ENCODE results near the gene SPG7. TPM values are rescaled to one million over a fixed set of nuclear protein-coding genes. Genes with fewer than 3 reads are reported as not detected.

The SPG7 gene
- total RNA-seq, 1 donor from 2014 or later: 96.1 TPM

- Mint-ChIP-seq H3K4me1 (ENCODE audit: low read depth, unreplicated experiment) (peaks cover 72% of the 10 kb centered on the region), H3K9me3 (ENCODE audit: unreplicated experiment) (no peaks in the 10 kb centered on the region), H3K27ac (ENCODE audit: unreplicated experiment) (peak overlapping the region; percentile 42), H3K27me3 (ENCODE audit: low read depth, unreplicated experiment) (no peaks in the 10 kb centered on the region), H3K36me3 (ENCODE audit: low read depth, unreplicated experiment) (peaks cover 14% of the 10 kb centered on the region), H3K4me3 (ENCODE audit: unreplicated experiment) (no peak overlapping the region)
- DNase-seq (ENCODE audit: low read depth) (no peak), FAIRE-seq (no peak)
- Histone ChIP-seq H3K4me1 (ENCODE audit: insufficient read depth, low read length) (peaks cover 36% of the 10 kb centered on the region), H2AFZ (ENCODE audit: low read depth, low read length) (no peak overlapping the region), H4K20me1 (ENCODE audit: insufficient read depth, low read length) (peaks cover 96% of the 10 kb centered on the region), H3K9me3 (ENCODE audit: insufficient read depth, low read depth, low read length) (no peaks in the 10 kb centered on the region), H3K9ac (ENCODE audit: low read length) (no peak overlapping the region), H3K27ac (ENCODE audit: low read depth, low read length) (no peak overlapping the region), H3K79me2 (ENCODE audit: insufficient read depth, low read length) (peaks cover 100% of the 10 kb centered on the region), H3K4me3 (ENCODE audit: insufficient read depth, low read depth, low read length) (no peak overlapping the region), H3K4me2 (ENCODE audit: low read length) (no peak overlapping the region), H3K36me3 (ENCODE audit: insufficient read depth, low read length) (no peaks in the 10 kb centered on the region), H3K27me3 (ENCODE audit: insufficient read depth, low read length) (no peaks in the 10 kb centered on the region)
- TF ChIP-seq EZH2 (IDR thresholded peaks at IDR 0.05; ENCODE audit: insufficient read depth, low read length) (no peak), CTCF (IDR thresholded peaks at IDR 0.05; ENCODE audit: insufficient read depth, low read depth, low read length) (no peak)
Measured at GRCh38 chr16:89476379-89476778, 31.8 kb upstream of the SPG7 start.

DNA sequence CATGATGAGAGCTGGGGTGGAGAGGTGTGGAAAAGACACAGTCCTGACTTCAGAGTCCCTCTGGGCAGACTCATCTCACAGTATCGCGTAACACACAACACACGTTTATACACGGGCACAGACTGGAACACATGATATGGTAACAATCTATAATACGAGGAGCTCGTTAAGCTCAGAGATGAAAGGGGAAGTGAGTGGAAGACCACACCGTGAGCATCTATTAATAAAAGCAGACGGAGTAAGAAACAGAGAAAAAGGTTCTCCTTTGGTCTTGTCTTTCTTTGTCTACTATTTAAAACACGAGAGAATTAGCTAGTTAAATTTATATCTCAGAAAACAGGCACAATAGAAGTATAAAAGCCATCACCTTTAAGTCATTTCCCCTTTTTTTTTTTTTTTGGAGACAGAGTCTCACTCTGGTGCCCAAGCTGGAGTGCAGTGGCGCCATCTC, 31.4 kb upstream of the SPG7 start:
- Histone ChIP-seq H3K9me3 (ENCODE audit: insufficient read depth, low read depth, low read length) (no peaks in the 10 kb centered on the region), H3K4me1 (ENCODE audit: insufficient read depth, low read length) (peaks cover 35% of the 10 kb centered on the region), H3K27me3 (ENCODE audit: insufficient read depth, low read length) (no peaks in the 10 kb centered on the region), H3K27ac (ENCODE audit: low read depth, low read length) (no peak overlapping the region), H3K9ac (ENCODE audit: low read length) (no peak overlapping the region), H3K4me2 (ENCODE audit: low read length) (no peak overlapping the region), H4K20me1 (ENCODE audit: insufficient read depth, low read length) (peaks cover 96% of the 10 kb centered on the region), H3K4me3 (ENCODE audit: insufficient read depth, low read depth, low read length) (no peak overlapping the region), H3K36me3 (ENCODE audit: insufficient read depth, low read length) (no peaks in the 10 kb centered on the region), H3K79me2 (ENCODE audit: insufficient read depth, low read length) (peaks cover 100% of the 10 kb centered on the region), H2AFZ (ENCODE audit: low read depth, low read length) (no peak overlapping the region)
- no peak overlapping the region for H3K4me3 Mint-ChIP-seq (ENCODE audit: unreplicated experiment)
- H3K27me3 Mint-ChIP-seq (ENCODE audit: low read depth, unreplicated experiment): no peaks in the 10 kb centered on the region
- no peaks in the 10 kb centered on the region for H3K9me3 Mint-ChIP-seq (ENCODE audit: unreplicated experiment)
- TF ChIP-seq EZH2 (IDR thresholded peaks at IDR 0.05; ENCODE audit: insufficient read depth, low read length) (no peak), CTCF (IDR thresholded peaks at IDR 0.05; ENCODE audit: insufficient read depth, low read depth, low read length) (no peak)
- H3K36me3 Mint-ChIP-seq (ENCODE audit: low read depth, unreplicated experiment): peaks cover 14% of the 10 kb centered on the region
- peak overlapping the region; percentile 22 for H3K27ac Mint-ChIP-seq (ENCODE audit: unreplicated experiment)
- DNase-seq (ENCODE audit: low read depth) (no peak), FAIRE-seq (no peak)
- H3K4me1 Mint-ChIP-seq (ENCODE audit: low read depth, unreplicated experiment): peaks cover 73% of the 10 kb centered on the region

- H3K4me1 ChIP-seq (ENCODE audit: insufficient read depth, low read length): peaks cover 38% of the 10 kb centered on the region
- Mint-ChIP-seq H3K4me3 (ENCODE audit: unreplicated experiment) (peak overlapping the region; percentile 67), H3K9me3 (ENCODE audit: unreplicated experiment) (no peaks in the 10 kb centered on the region), H3K36me3 (ENCODE audit: low read depth, unreplicated experiment) (peaks cover 17% of the 10 kb centered on the region), H3K27ac (ENCODE audit: unreplicated experiment) (peak overlapping the region; percentile 95), H3K27me3 (ENCODE audit: low read depth, unreplicated experiment) (no peaks in the 10 kb centered on the region), H3K4me1 (ENCODE audit: low read depth, unreplicated experiment) (peaks cover 71% of the 10 kb centered on the region)
- H3K9me3 ChIP-seq (ENCODE audit: insufficient read depth, low read depth, low read length): no peaks in the 10 kb centered on the region
- H2AFZ ChIP-seq (ENCODE audit: low read depth, low read length): no peak overlapping the region
- H3K27ac ChIP-seq (ENCODE audit: low read depth, low read length): peak overlapping the region; percentile 72
- peaks cover 100% of the 10 kb centered on the region for H3K79me2 ChIP-seq (ENCODE audit: insufficient read depth, low read length)
- H3K4me3 ChIP-seq (ENCODE audit: insufficient read depth, low read depth, low read length): no peak overlapping the region
- H3K36me3 ChIP-seq (ENCODE audit: insufficient read depth, low read length): no peaks in the 10 kb centered on the region
- FAIRE-seq (no peak), DNase-seq (ENCODE audit: low read depth) (peak; percentile 82)
- H4K20me1 ChIP-seq (ENCODE audit: insufficient read depth, low read length): peaks cover 96% of the 10 kb centered on the region
- H3K27me3 ChIP-seq (ENCODE audit: insufficient read depth, low read length): no peaks in the 10 kb centered on the region
- H3K4me2 ChIP-seq (ENCODE audit: low read length): peak overlapping the region; percentile 68
- H3K9ac ChIP-seq (ENCODE audit: low read length): peak overlapping the region; percentile 60
- TF ChIP-seq CTCF (IDR thresholded peaks at IDR 0.05; ENCODE audit: insufficient read depth, low read depth, low read length) (no peak), EZH2 (IDR thresholded peaks at IDR 0.05; ENCODE audit: insufficient read depth, low read length) (no peak)
Measured at GRCh38 chr16:89478576-89479221, 29.5 kb upstream of the SPG7 start.

All from astrocyte (in vitro differentiated cells and primary cell).